HG03521 (cell line): ENCODE data around the gene ZNF28.
"Not testable (repeated sequence)": the region's sequence is repeated elsewhere in the genome, so short reads cannot be mapped to it uniquely, and the experiment has no call there.

Source experiments
- ATAC-seq: cut with Tn5 transposase; IDR thresholded peaks from one replicate; pipeline ENCODE4 v1.9.1; 2021; ENCODE audit warnings: mild to moderate bottlenecking, moderate library complexity; ENCODE audit not compliant: unreplicated experiment

The ZNF28 gene

DNA sequence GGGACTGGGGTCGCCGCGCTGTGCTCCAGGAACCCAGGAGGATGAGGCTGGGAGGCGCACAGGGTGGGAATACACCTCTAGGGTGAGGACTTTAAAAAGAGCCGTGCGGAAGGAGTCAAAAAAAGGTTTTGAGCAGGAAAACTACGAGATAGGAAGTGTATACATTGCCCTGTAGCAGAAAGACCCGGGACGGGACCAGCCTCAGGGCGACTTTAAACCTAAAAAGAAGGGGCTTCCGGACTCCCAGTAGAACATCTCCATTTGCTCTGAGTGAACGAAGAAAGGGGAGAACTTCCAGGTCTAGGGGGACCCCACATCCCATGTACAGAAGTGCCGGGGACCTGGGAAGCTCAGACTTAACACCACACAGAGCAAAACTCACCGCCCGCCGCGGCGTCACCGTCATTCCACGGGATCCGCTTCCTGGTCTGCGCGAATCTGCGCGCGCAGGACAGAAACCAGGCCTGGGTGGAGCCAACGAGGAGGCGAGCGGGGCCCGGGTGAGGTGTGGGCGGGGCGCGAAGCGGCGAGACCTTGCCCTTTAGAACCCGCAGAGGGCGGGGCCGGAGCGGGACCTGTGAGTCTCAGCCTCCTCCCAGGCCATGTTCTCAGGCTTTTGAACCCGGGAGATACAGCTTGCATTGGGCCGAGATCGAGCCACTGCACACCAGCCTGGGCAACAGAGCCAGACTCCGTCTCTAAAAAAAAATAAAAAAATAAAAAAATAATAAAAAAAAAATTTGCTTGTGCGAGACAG is at the start of gene ZNF28:
Gene ZNF28 (minus strand): TSS at position 430 of the 757 bp plus-strand sequence. CDS start 3,675 bp downstream, outside the sequence.
- peak; percentile 96 for ATAC-seq

DNA sequence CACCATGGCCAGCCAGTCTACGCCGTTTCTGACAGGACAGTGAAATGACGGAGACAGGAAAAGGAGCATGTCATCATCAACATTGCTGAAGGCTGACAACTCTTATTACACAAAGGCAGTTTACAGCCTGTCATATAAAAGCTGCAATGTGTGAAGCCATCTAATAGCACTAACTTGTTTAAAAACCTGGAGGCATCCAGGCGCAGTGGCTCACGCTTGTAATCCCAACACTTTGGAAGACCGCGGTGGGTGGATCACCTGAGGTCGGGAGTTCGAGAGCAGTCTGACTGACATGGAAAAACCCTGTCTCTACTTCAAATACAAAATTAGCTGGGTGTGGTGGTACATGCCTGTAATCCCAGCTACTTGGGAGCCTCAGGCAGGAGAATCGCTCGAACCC is 46.6 kb upstream of the ZNF28 start:
- ATAC-seq: not testable (repeated sequence)

DNA sequence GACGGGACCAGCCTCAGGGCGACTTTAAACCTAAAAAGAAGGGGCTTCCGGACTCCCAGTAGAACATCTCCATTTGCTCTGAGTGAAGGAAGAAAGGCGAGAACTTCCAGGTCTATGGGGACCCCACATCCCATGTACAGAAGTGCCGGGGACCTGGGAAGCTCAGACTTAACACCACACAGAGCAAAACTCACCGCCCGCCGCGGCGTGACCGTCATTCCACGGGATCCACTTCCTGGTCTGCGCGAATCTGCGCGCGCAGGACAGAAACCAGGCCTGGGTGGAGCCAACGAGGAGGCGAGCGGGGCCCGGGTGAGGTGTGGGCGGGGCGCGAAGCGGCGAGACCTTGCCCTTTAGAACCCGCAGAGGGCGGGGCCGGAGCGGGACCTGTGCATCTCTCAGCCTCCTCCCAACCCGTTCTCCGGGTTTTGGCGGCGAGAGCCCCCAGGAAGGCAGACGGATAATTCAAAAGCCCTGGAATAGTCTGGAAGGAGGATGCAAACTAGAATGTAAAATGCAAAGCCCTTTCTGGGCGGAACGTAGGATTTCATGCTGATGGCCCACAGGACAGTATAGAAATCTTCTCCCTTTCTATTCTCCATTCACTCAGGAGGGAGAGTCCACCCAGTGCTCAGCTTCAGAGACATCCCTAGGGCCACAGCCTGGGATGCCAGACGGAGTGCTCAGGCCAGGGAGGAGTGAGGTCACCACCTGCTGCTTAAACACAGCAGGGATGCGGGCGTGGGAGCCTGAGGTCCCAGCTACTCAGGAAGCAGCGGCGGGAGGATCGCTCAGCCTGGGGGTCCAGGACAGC is 36.2 kb upstream of the ZNF28 start, which contains the start of gene ZNF468:
Gene ZNF468 (minus strand): TSS at position 242 of the 814 bp plus-strand sequence. CDS start 3,347 bp downstream, outside the sequence.
- ATAC-seq: peak; percentile 94

DNA sequence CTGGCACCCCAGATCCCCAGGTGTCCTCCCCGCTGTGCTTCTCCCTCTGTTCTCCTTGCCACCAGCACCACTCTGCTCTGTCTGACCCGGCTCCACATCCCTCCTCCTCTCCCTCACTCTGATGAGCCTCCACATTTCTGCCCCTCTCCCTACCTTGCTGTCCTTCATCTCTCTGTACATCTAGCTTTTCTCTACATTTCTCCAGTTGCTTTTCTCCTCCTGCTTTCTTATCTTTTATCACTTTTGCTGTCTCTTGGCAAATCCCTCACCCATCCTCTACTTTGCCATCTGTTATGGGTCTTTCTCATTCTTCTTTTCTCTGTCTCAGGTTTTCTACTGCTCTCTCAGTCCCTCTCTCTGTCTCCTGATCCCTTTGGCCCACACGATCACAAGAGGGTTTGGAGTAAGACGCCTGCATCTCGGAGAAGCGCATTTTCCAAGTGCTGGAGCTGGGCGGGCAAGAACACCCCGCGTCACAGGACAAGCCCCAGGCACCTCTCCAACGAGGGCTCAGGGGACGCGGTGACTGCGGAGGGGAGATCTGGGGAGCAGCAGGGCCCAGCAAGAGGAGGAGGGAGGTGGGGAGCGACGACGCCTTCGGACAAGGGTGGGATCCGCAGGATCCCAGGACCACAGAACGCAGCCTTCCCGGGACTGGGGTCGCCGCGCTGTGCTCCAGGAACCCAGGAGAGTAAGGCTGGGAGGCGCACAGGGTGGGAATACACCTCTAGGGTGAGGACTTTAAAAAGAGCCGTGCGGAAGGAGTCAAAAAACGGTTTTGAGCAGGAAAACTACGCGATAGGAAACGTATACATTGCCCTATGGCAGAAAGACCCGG is 35.3 kb upstream of the ZNF28 start:
- ATAC-seq: peak; percentile 23

DNA sequence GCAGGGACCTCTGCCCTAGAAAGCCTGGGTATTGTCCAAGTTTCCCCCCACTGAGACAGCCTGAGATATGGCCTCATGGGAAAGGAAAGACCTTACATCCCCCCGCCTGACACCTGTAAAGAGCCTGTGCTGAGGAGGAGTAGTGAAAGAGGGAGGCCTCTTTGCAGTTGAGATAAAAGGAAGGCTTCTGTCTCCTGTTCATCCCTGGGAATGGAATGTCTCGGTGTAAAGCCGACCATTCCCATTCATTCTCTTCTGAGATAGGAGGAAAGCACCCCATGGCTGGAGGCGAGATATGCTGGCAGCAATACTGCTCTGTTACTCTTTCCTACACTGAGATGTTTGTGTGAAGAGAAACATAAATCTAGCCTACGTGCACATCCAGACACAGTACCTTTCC is 25.9 kb upstream of the ZNF28 start:
- not testable (repeated sequence) for ATAC-seq

DNA sequence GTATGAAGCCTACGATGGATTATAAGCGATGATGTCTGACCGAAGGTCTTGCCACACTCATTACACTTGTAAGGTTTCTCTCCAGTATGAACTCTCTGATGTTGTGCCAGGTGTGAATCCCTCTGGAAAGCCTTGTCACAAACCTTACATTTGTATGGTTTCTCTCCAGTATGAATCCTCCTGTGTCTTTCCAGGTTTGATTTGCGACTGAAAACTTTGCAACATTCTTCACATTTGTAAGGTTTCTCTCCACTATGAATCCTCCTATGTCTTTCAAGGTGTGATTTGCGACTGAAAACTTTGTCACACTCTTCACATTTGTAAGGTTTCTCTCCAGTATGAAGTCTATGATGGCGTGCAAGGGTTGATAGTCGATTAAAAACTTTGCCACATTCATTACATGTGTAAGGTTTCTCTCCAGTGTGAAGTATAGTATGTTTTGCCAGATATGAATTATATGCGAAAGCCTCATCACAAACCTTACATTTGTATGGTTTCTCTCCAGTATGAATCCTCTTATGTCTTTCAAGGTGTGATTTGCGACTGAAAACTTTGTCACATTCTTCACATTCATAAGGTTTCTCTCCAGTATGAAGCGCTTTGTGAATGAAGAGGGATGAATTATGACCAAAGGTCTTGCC is 19.5 kb upstream of the ZNF28 start:
- ATAC-seq: not testable (repeated sequence)

DNA sequence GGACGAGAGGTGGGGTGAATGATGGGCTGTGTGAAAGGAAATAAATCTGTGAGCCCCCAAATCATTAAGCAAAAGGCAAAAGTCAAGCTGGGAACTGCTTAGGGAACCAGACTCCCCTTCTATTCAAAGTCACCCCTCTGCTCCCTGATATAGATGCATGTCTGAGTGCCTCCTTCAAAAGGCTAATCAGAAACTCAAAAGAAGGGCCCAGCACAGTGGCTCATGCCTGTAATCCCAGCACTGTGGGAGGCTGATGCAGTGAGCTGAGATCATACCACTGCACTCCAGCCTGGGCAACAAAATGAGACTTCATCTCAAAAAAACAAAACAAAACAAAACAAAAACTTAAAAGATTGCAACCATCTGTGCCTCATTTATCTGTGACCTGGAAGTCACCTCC is 12.9 kb upstream of the ZNF28 start:
- ATAC-seq: not testable (repeated sequence)

DNA sequence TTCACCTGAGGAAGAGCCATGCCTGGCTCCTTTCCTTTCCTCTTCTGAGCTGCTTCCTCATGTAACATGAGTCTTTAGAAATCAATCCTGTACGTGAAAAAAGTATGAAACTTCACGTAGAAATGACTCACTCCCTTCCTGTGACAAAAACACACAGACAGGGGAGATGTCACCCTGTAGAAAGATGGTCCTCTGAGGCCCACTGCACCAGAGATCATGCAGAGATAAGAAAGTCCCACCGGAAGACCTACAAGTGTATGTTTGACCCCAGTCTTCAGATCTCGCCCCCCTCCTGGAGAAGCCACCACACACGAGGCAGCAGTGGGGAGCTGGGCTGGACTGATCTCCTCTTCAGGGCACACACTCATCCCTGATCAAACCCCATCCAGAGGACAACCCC is 12.1 kb upstream of the ZNF28 start:
- not testable (repeated sequence) for ATAC-seq

DNA sequence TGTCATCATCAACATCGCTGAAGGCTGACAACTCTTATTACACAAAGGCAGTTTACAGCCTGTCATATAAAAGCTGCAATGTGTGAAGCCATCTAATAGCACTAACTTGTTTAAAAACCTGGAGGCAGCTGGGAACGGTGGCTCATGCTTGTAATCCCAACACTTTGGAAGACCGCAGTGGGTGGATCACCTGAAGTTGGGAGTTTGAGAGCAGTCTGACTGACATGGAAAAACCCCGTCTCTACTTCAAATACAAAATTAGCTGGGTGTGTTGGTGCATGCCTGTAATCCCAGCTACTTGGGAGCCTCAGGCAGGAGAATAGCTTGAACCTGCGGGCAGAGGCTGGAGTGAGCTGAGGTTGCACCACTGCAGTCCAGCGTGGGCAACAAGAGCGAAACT is 8.4 kb upstream of the ZNF28 start:
- ATAC-seq: not testable (repeated sequence)

DNA sequence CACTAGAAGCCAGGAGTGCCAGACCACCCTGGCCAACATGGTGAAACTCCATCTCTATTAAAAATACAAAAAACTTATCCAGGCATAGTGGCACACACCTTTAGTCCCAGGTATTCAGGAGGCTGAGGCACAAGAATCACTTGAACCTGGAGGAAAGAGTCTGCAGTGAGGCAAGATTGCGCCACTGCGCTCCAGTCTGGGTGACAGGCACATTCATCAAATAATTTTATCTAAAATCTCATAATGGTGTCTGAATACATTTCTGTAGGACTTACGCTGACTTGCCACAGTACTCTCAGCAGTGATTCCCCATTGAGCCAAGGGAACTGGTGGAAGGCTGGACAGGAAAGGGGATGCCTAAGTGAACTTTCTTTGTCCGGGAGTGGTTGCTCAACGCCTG is 4.3 kb upstream of the ZNF28 start:
- no peak for ATAC-seq

DNA sequence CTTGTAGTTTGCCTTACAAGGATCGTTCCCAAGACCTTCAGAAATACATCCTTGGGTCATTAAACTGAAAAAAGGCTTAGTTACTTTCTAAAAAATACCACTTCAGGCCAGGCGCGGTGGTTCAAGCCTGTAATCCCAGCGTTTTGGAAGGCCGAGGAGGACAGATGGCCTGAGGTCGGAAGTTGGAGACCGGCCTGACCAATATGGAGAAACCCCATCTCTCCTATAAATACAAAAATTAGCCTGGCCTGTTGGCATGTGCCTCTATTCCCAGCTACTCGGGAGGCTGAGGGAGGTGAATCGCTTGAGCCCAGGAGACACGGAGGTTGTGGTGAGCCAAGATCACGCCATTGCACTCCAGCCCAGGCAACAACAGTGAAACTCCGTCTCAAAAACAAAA is 2.2 kb upstream of the ZNF28 start:
- ATAC-seq: no peak

DNA sequence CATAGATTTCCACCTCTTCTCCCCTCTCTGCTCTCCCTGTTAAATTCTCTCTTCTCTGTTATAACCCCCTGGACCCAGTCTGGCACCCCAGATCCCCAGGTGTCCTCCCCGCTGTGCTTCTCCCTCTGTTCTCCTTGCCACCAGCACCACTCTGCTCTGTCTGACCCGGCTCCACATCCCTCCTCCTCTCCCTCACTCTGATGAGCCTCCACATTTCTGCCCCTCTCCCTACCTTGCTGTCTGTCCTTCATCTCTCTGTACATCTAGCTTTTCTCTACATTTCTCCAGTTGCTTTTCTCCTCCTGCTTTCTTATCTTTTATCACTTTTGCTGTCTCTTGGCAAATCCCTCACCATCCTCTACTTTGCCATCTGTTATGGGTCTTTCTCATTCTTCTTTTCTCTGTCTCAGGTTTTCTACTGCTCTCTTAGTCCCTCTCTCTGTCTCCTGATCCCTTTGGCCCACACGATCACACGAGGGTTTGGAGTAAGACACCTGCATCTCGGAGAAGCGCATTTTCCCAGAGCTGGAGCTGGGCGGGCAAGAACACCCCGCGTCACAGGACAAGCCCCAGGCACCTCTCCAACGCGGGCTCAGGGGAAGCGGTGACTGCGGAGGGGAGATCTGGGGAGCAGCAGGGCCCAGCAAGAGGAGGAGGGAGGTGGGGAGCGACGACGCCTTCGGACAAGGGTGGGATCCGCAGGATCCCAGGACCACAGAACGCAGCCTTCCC is 795 bp downstream of the ZNF28 start:
- ATAC-seq: peak; percentile 24

DNA sequence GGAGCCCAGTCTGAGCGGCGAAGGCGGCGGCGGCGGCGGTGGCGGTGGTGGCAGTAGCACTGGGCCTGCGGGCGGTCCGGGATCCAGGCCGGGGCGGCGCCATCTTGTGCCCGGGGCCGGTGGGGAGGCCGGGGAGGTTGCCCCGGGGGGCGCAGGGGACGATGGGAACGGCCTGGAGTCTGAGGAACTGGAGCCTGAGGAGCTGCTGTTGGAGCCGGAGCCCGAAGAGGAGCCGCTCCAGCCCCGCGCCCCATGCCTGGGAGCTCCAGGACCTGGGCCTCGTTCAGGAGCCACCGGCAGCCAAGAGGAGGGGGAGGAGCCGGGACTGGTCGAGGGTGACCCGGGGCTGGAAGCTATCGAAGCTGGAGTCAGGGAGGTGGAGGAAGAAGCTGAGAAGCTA is 11.6 kb downstream of the ZNF28 start:
- ATAC-seq: no peak

DNA sequence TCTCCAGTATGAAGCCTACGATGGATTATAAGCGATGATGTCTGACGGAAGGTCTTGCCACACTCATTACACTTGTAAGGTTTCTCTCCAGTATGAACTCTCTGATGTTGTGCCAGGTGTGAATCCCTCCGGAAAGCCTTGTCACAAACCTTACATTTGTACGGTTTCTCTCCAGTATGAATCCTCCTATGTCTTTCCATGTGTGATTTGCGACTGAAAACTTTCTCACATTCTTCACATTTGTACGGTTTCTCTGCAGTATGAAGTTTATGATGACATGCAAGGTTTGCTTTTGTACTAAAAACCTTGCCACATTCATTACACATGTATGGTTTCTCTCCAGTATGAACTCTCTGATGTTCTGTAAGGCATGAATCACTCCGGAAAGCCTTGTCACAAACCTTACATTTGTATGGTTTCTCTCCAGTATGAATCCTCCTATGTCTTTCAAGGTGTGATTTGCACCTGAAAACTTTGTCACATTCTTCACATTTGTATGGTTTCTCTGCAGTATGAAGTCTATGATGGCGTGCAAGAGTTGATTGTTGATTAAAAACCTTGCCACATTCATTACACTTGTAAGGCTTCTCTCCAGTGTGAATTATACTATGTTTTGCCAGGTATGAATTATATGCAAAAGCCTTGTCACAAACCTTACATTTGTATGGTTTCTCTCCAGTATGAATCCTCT is 21.3 kb downstream of the ZNF28 start:
- ATAC-seq: not testable (repeated sequence)

DNA sequence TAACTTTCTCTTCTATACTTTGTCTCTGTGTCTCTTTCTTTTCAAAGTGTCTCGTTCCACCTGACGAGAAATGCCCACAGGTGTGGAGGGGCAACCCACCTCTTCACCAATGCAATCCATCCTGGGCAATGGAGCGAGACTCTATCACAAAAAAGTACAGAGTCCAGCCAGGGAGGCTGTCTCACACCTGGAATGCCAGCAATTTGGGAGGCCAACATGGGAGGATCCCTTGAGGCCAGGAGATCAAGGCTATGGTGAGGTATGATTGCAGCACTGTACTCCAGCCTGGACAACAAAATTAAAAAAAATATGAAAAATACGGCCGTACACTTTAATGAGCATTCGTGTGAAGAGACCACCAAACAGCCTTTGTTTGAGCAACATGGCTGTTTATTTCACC is 32.0 kb downstream of the ZNF28 start:
- no peak for ATAC-seq

DNA sequence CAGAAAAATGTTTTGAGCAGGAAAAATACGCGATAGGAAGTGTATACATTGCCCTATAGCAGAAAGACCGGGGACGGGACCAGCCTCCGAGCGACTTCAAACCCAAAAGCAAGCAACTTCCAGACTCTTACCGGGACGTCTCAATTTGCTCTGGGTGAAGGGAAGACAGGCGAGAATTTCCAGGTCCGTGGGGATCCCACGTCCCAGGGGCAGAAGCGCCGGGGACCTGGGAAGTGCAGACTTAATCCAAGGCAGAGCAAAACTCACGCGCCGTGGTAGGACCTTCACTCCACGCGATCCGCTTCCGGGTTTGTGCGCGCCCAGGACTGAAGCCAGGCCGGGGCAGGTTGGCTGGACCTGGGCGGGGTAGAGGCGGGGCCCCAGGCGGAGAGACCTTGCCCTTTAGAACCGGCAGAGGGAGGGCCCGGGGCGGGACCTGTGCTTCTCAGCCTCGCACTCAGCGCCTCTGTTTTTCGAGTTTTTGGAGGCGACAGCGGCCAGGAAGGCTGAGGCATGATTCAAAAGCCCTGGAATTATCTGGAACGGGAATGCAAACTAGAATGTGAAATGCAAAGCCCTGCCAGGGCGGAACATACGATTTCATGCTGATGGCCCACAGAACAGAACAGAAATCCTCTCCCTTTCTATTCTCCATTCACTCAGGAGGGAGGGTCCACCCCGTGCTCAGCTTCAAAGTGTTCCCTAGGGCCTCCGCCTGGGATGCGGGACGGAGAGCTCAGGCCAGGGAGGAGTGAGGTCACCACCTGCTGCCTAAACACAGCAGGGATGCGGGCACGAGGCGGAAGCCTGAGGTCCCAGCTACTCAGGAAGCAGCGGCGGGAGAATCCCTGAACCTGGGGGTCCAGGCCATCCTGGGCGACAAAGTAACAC is 34.7 kb downstream of the ZNF28 start, which contains the start of gene ZNF600:
Gene ZNF600 (minus strand): TSS at position 328 of the 891 bp plus-strand sequence. CDS start 7,903 bp downstream, outside the sequence.
- peak; percentile 98 for ATAC-seq

DNA sequence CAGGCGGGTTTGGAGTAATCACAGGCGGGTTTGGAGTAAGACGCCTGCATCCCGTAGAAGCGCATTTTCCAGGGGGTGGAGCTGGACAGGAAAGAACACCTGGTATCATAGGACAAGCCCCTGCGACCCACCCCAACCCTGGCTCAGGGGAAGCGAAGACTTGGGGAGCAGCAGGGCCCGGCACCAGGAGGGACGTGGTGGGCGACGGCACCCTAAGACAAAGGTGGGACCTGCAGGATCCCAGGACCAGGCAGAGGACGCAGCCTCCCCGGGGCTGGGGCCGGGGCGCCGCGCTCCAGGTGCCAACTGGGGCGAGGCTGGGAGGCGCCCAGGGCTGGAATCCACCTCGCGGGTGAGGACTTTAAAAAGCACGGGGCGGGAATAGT is 35.4 kb downstream of the ZNF28 start:
- ATAC-seq: peak; percentile 13

DNA sequence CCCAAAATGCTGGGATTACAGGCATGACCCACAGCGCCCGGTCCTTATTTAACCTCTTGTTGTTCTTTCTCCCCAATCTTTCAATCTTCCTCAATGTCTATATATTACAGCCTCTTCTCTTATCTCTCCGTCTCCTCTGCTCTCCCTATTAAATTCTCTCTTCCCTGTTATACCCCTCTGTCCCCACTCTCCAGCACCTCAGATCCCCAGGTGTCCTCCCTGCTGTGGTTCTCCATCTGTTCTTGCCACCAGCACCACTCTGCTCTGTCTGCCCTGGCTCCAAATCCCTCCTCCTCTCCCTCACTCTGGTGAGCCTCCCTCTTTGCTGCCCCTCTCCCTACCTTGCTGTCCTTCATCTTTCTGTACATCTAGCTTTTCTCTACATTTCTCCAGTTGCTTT is 35.9 kb downstream of the ZNF28 start:
- ATAC-seq: no peak
